HEK293 (cell line): ENCODE measurements around the gene SH2D2A.

ENCODE experiments used
- CTCF ChIA-PET: fragments of 350-600 bp; formaldehyde crosslinking; extraction: SDS; loops from one replicate; lab custom pipeline; 2021; ENCODE audit warnings: antibody characterized with exemption; lab: Yijun Ruan, JAX
- POLR2A ChIA-PET: fragments of 300-600 bp; formaldehyde crosslinking; extraction: SDS; loops from one replicate; lab custom pipeline; 2020; ENCODE audit warnings: antibody characterized with exemption, inconsistent platforms; lab: Yijun Ruan, JAX
- H3K27ac ChIP-seq: fragments of 200-500 bp; sonication (Bioruptor generic); 2 replicates; pipeline ENCODE4 v1.5.1; 2014; ENCODE audit warnings: low read depth, low read length, control low read depth, inconsistent platforms; ENCODE audit errors: extremely low read depth
- H3K36me3 ChIP-seq, 2 experiments: fragments of 200-500 bp in 1 of 2; sonication (Bioruptor generic) in 1 of 2; 1 replicate in 1 of 2; 2 replicates in 1 of 2; pipeline ENCODE4 v1.5.1; 2014 to 2017; ENCODE audit warnings: inconsistent platforms in 2 of 2, low read length in 2 of 2; ENCODE audit not compliant: control insufficient read depth in 2 of 2, insufficient read depth in 1 of 2
- H3K4me1 ChIP-seq: fragments of 200-500 bp; sonication (Bioruptor generic); 2 replicates; pipeline ENCODE4 v1.5.1; 2014; ENCODE audit warnings: mild to moderate bottlenecking, low read length, inconsistent platforms; ENCODE audit not compliant: control insufficient read depth, insufficient read depth
- H3K4me3 ChIP-seq: 2 replicates; pipeline ENCODE4 v1.5.1; 2011; ENCODE audit warnings: low read depth, mild to moderate bottlenecking, control low read depth, low read length, moderate library complexity
- H3K9me3 ChIP-seq: fragments of 200-500 bp; sonication (Bioruptor generic); 2 replicates; pipeline ENCODE4 v1.5.1; 2014; ENCODE audit warnings: low read depth, low read length, inconsistent platforms; ENCODE audit not compliant: control insufficient read depth, insufficient read depth
- BCL6B ChIP-seq: fragments of 450-650 bp; formaldehyde crosslinking; IDR thresholded peaks from 2 replicates; pipeline ENCODE4 v1.5.1; 2017; ENCODE audit warnings: missing biosample characterization, missing genetic modification characterization
- GFI1B ChIP-seq: fragments of 450-650 bp; formaldehyde crosslinking; IDR thresholded peaks from 2 replicates; pipeline ENCODE4 v1.5.1; 2016; ENCODE audit warnings: missing biosample characterization, missing genetic modification characterization
- GLIS1 ChIP-seq: fragments of 450-650 bp; formaldehyde crosslinking; IDR thresholded peaks from 2 replicates; pipeline ENCODE4 v1.5.1; 2016; ENCODE audit warnings: missing biosample characterization, missing genetic modification characterization
- GLIS2 ChIP-seq: fragments of 450-650 bp; formaldehyde crosslinking; IDR thresholded peaks from 2 replicates; pipeline ENCODE4 v1.5.1; 2016; ENCODE audit warnings: missing biosample characterization, missing genetic modification characterization
- HIC1 ChIP-seq: fragments of 450-650 bp; formaldehyde crosslinking; IDR thresholded peaks from 2 replicates; pipeline ENCODE4 v1.5.1; 2016; ENCODE audit warnings: missing biosample characterization, missing genetic modification characterization
- HOXA7 ChIP-seq: sonication (generic); formaldehyde crosslinking; IDR thresholded peaks from 2 replicates; pipeline ENCODE4 v1.8.1; 2022; ENCODE audit warnings: missing genetic modification reagents, borderline replicate concordance
- KLF1 ChIP-seq: fragments of 450-650 bp; formaldehyde crosslinking; IDR thresholded peaks from 2 replicates; pipeline ENCODE4 v1.5.1; 2016; ENCODE audit warnings: missing biosample characterization, missing genetic modification characterization
- SALL2 ChIP-seq: fragments of 450-650 bp; formaldehyde crosslinking; IDR thresholded peaks from 2 replicates; pipeline ENCODE4 v1.5.0; 2017; ENCODE audit warnings: missing biosample characterization, mild to moderate bottlenecking, missing genetic modification characterization, borderline replicate concordance
- SETDB1 ChIP-seq: IDR thresholded peaks from one replicate; pipeline ENCODE4 v1.6.1; 2017; ENCODE audit warnings: mild to moderate bottlenecking, low read length, moderate library complexity, mixed read lengths; ENCODE audit not compliant: insufficient read length
- SP3 ChIP-seq: fragments of 450-650 bp; formaldehyde crosslinking; IDR thresholded peaks from 2 replicates; pipeline ENCODE4 v1.5.1; 2016; ENCODE audit warnings: missing biosample characterization, missing genetic modification characterization
- ZBTB8A ChIP-seq: fragments of 450-650 bp; formaldehyde crosslinking; IDR thresholded peaks from 2 replicates; pipeline ENCODE4 v1.5.1; 2016; ENCODE audit warnings: missing biosample characterization, missing genetic modification characterization
- ZFHX2 ChIP-seq: fragments of 450-650 bp; formaldehyde crosslinking; conservative IDR thresholded peaks from 2 replicates; pipeline ENCODE4 v1.5.1; 2016; ENCODE audit warnings: missing biosample characterization, missing genetic modification characterization
- ZIC2 ChIP-seq: fragments of 450-650 bp; formaldehyde crosslinking; IDR thresholded peaks from 2 replicates; pipeline ENCODE4 v1.5.1; 2016; ENCODE audit warnings: missing biosample characterization, missing genetic modification characterization
- ZNF112 ChIP-seq: fragments of 450-650 bp; formaldehyde crosslinking; IDR thresholded peaks from 2 replicates; pipeline ENCODE4 v1.5.0; 2017; ENCODE audit warnings: missing biosample characterization, missing genetic modification characterization
- ZNF114 ChIP-seq: fragments of 450-650 bp; formaldehyde crosslinking; IDR thresholded peaks from 2 replicates; pipeline ENCODE4 v1.5.0; 2017; ENCODE audit warnings: missing biosample characterization, missing genetic modification characterization
- ZNF148 ChIP-seq: fragments of 450-650 bp; formaldehyde crosslinking; IDR thresholded peaks from 2 replicates; pipeline ENCODE4 v1.5.0; 2017; ENCODE audit warnings: missing biosample characterization, missing genetic modification characterization, borderline replicate concordance
- ZNF16 ChIP-seq: fragments of 450-650 bp; formaldehyde crosslinking; IDR thresholded peaks from 2 replicates; pipeline ENCODE4 v1.5.1; 2016; ENCODE audit warnings: low read depth, missing biosample characterization, missing genetic modification characterization
- ZNF214 ChIP-seq: fragments of 450-650 bp; formaldehyde crosslinking; IDR thresholded peaks from 2 replicates; pipeline ENCODE4 v1.5.1; 2017; ENCODE audit warnings: missing biosample characterization, mild to moderate bottlenecking, missing genetic modification characterization, borderline replicate concordance
- ZNF416 ChIP-seq: fragments of 450-650 bp; formaldehyde crosslinking; IDR thresholded peaks from 2 replicates; pipeline ENCODE4 v1.5.1; 2016; ENCODE audit warnings: missing biosample characterization, missing genetic modification characterization
- ZNF510 ChIP-seq: fragments of 450-650 bp; formaldehyde crosslinking; IDR thresholded peaks from 2 replicates; pipeline ENCODE4 v1.5.1; 2018; ENCODE audit warnings: mild to moderate bottlenecking, missing genetic modification characterization, missing biosample characterization; ENCODE audit not compliant: insufficient replicate concordance
- ZNF529 ChIP-seq: fragments of 450-650 bp; formaldehyde crosslinking; IDR thresholded peaks from 2 replicates; pipeline ENCODE4 v1.5.1; 2017; ENCODE audit warnings: missing genetic modification characterization, missing biosample characterization; ENCODE audit not compliant: insufficient replicate concordance
- TF ChIP-seq, protein P1 (sequence below): fragments of 450-650 bp; formaldehyde crosslinking; IDR thresholded peaks from 2 replicates; pipeline ENCODE4 v1.5.1; 2016; ENCODE audit warnings: missing biosample characterization, missing genetic modification characterization
- TF ChIP-seq, protein P2 (sequence below): fragments of 450-650 bp; formaldehyde crosslinking; optimal IDR thresholded peaks from 2 replicates; pipeline ENCODE3; 2016; ENCODE audit warnings: missing biosample characterization, mild to moderate bottlenecking, missing genetic modification characterization
- TF ChIP-seq, protein P3 (sequence below): fragments of 450-650 bp; formaldehyde crosslinking; IDR thresholded peaks from 2 replicates; pipeline ENCODE4 v1.5.1; 2017; ENCODE audit warnings: missing biosample characterization, missing genetic modification characterization

Gene SH2D2A

GRCh38 chr1:156853761-156854160, 37.1 kb upstream of the SH2D2A start:
- ChIA-PET CTCF (interaction anchor here (1.1 to 3.4 kb wide), 2 partner anchors 15 to 164 kb away, joined by 3 to 19 read pairs; no protein-coding TSS in a partner anchor), POLR2A (no interaction called here)
- Histone ChIP-seq H3K4me1 (no peaks in the 10 kb centered on the region), H3K27ac (no peak overlapping the region), H3K4me3 (no peak overlapping the region), H3K9me3 (no peaks in the 10 kb centered on the region), H3K36me3 (no peaks in the 10 kb centered on the region)
- no peak for TF ChIP-seq ZNF112 (tag by site-specific recombination)
- no peak for TF ChIP-seq BCL6B (tag by site-specific recombination)
- TF ChIP-seq ZBTB8A (tag by site-specific recombination): no peak
- TF ChIP-seq ZNF529 (tag by site-specific recombination): no peak
- no peak for TF ChIP-seq HIC1 (tag by site-specific recombination)
- no peak for TF ChIP-seq SETDB1
- no peak for TF ChIP-seq ZNF416 (tag by site-specific recombination)
- no peak for TF ChIP-seq HOXA7 (CRISPR knock-in tag)
- TF ChIP-seq ZIC2: no peak
- no peak for TF ChIP-seq SP3
- TF ChIP-seq SALL2: no peak
- no peak for TF ChIP-seq GLIS2 (tag by site-specific recombination)
- no peak for TF ChIP-seq GFI1B (tag by site-specific recombination)
- TF ChIP-seq ZNF214 (tag by site-specific recombination): no peak

DNA sequence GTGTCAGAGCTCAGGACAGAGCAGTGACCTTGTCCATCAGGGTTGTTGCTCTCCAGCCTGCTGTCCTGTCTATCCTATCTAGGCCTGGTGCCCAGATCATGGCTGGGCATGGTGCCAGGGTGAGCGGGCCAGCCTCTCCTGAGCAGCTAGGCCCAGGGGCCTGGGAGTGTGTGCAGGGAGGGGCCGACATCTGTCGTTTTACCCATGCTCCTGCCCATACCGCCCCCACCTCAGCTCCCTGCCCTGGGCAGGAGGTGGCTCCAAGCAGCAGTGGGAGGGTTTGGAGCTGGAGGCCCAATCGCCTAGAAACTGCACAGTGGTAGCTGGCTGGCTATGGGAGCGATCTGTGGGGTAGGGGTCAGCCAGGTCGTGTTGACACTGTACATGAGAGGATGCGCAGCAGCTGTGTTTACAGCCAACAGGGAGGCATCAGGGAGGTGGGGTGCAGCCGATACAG, 35.8 kb upstream of the SH2D2A start:
- H3K36me3 ChIP-seq: no peaks in the 10 kb centered on the region
- ChIA-PET CTCF (interaction anchor here (0.6 to 3.4 kb wide), 2 partner anchors 14 to 40 kb away, joined by 4 to 19 read pairs; no protein-coding TSS in a partner anchor), POLR2A (interaction anchor here (0.6 kb wide), 1 partner anchor 80 kb away, joined by 3 read pairs; no protein-coding TSS in a partner anchor)
- H3K4me1 ChIP-seq: no peaks in the 10 kb centered on the region
- H3K27ac ChIP-seq: no peak overlapping the region
- no peak overlapping the region for H3K4me3 ChIP-seq
- no peaks in the 10 kb centered on the region for H3K9me3 ChIP-seq
- TF ChIP-seq ZFHX2 (tag by site-specific recombination): peak; percentile 65
- TF ChIP-seq ZNF510 (tag by site-specific recombination): no peak
- TF ChIP-seq ZNF148: no peak
- TF ChIP-seq ZNF16 (tag by site-specific recombination): no peak
- TF ChIP-seq, protein P1, sequence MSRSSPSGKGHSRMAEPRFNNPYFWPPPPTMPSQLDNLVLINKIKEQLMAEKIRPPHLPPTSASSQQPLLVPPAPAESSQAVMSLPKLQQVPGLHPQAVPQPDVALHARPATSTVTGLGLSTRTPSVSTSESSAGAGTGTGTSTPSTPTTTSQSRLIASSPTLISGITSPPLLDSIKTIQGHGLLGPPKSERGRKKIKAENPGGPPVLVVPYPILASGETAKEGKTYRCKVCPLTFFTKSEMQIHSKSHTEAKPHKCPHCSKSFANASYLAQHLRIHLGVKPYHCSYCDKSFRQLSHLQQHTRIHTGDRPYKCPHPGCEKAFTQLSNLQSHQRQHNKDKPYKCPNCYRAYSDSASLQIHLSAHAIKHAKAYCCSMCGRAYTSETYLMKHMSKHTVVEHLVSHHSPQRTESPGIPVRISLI (tag by site-specific recombination): no peak
- 0 out of 2 replicates have a peak, but pooled peaks have one; percentile 14 for TF ChIP-seq GLIS2 (tag by site-specific recombination)
- no peak for TF ChIP-seq ZNF114 (tag by site-specific recombination)
- peak; percentile 62 for TF ChIP-seq KLF1
- TF ChIP-seq, protein P2, sequence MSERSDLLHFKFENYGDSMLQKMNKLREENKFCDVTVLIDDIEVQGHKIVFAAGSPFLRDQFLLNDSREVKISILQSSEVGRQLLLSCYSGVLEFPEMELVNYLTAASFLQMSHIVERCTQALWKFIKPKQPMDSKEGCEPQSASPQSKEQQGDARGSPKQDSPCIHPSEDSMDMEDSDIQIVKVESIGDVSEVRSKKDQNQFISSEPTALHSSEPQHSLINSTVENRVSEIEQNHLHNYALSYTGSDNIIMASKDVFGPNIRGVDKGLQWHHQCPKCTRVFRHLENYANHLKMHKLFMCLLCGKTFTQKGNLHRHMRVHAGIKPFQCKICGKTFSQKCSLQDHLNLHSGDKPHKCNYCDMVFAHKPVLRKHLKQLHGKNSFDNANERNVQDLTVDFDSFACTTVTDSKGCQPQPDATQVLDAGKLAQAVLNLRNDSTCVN (tag by site-specific recombination): no peak
- TF ChIP-seq, protein P3, sequence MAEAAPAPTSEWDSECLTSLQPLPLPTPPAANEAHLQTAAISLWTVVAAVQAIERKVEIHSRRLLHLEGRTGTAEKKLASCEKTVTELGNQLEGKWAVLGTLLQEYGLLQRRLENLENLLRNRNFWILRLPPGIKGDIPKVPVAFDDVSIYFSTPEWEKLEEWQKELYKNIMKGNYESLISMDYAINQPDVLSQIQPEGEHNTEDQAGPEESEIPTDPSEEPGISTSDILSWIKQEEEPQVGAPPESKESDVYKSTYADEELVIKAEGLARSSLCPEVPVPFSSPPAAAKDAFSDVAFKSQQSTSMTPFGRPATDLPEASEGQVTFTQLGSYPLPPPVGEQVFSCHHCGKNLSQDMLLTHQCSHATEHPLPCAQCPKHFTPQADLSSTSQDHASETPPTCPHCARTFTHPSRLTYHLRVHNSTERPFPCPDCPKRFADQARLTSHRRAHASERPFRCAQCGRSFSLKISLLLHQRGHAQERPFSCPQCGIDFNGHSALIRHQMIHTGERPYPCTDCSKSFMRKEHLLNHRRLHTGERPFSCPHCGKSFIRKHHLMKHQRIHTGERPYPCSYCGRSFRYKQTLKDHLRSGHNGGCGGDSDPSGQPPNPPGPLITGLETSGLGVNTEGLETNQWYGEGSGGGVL (tag by site-specific recombination): no peak
- peak; percentile 96 for TF ChIP-seq GLIS1 (tag by site-specific recombination)
